ENCODE results near the gene RXFP2.

The RXFP2 gene

GRCh38 chr13:31818236-31818635 is 78.9 kb downstream of the RXFP2 start:
- intact Hi-C loops (cut with DNase I), result no loop called here
- no peak for DNase-seq

GRCh38 chr13:31824705-31825517 is 85.6 kb downstream of the RXFP2 start:
- DNase-seq, result no peak
- intact Hi-C loops (cut with DNase I), result no loop called here

- DNase-seq, result no peak
- intact Hi-C loops (cut with DNase I), result no loop called here
Observed at GRCh38 chr13:31826521-31826920, 87.2 kb downstream of the RXFP2 start.

GRCh38 chr13:31827707-31828106 is 88.4 kb downstream of the RXFP2 start:
- no peak for DNase-seq
- intact Hi-C loops (cut with DNase I), result no loop called here

GRCh38 chr13:31835932-31836331 is 96.6 kb downstream of the RXFP2 start:
- intact Hi-C loops (cut with DNase I), result no loop called here

GRCh38 chr13:31843044-31843443 is 103.7 kb downstream of the RXFP2 start:
- intact Hi-C loops (cut with DNase I), result no loop called here

More at GRCh38 chr13:31835932-31836331, 96.6 kb downstream of the RXFP2 start:
- DNase-seq, result no peak

GRCh38 chr13:31846182-31846938 is 107.0 kb downstream of the RXFP2 start:
- intact Hi-C loops (cut with DNase I), result no loop called here

More at GRCh38 chr13:31843044-31843443, 103.7 kb downstream of the RXFP2 start:
- DNase-seq, result no peak

GRCh38 chr13:31846961-31847752 is 107.8 kb downstream of the RXFP2 start:
- peak in 2 of 10 donors; percentile 14 to 73 for DNase-seq

More at GRCh38 chr13:31846182-31846938, 107.0 kb downstream of the RXFP2 start:
- DNase-seq, result peak; percentile 63 to 98 (median 86)

GRCh38 chr13:31848621-31849020 is 109.3 kb downstream of the RXFP2 start:
- intact Hi-C loops (cut with DNase I), result no loop called here
- DNase-seq, result no peak

More at GRCh38 chr13:31846961-31847752, 107.8 kb downstream of the RXFP2 start:
- intact Hi-C loops (cut with DNase I), result no loop called here

- intact Hi-C loops (cut with DNase I), result no loop called here
- no peak for DNase-seq
Observed at GRCh38 chr13:31849206-31849605, 109.9 kb downstream of the RXFP2 start.

- intact Hi-C loops (cut with DNase I), result no loop called here
- no peak for DNase-seq
Observed at GRCh38 chr13:31850041-31850555, 110.8 kb downstream of the RXFP2 start.

GRCh38 chr13:31851216-31851615 is 111.9 kb downstream of the RXFP2 start:
- DNase-seq, result peak in 1 of 10 donors; percentile 81
- intact Hi-C loops (cut with DNase I), result no loop called here
